LNCAP (cell line): ENCODE data around the gene TGFBR3.

Experiments used
- CTCF ChIP-seq: fragments of 450-650 bp; IDR thresholded peaks from 2 replicates; pipeline ENCODE4 v1.5.1; 2017; ENCODE audit warnings: mild to moderate bottlenecking

Gene TGFBR3

GRCh38 chr1:91856996-91857395, 29.0 kb downstream of the TGFBR3 start:
- TF ChIP-seq CTCF: no peak

GRCh38 chr1:91854852-91855534, 31.0 kb downstream of the TGFBR3 start:
- TF ChIP-seq CTCF: no peak

- no peak for TF ChIP-seq CTCF
Measured at GRCh38 chr1:91853397-91853796, 32.6 kb downstream of the TGFBR3 start.

- no peak for TF ChIP-seq CTCF
Measured at GRCh38 chr1:91851130-91852010, 34.6 kb downstream of the TGFBR3 start.

- TF ChIP-seq CTCF: no peak
Measured at GRCh38 chr1:91850708-91851107, 35.2 kb downstream of the TGFBR3 start.

GRCh38 chr1:91847851-91848250, 38.1 kb downstream of the TGFBR3 start:
- no peak for TF ChIP-seq CTCF

GRCh38 chr1:91846639-91847013, 39.3 kb downstream of the TGFBR3 start:
- TF ChIP-seq CTCF: no peak
